Astrocyte of the spinal cord (primary cell): Measurements from ENCODE around the gene PHF12.

Experiments
- DNase-seq: peaks from one replicate; pipeline ENCODE4 v3.0.0; 2011; ENCODE audit warnings: low read depth, low spot score
- H3K4me3 ChIP-seq: 2 replicates; pipeline ENCODE4 v1.5.1; 2011; ENCODE audit warnings: low read depth, mild to moderate bottlenecking, low read length, moderate library complexity
- in situ Hi-C: cut with HindIII; loops from 2 replicates; pipeline ENCODE4 v1.10.0; 2017; ENCODE audit warnings: low sequenced_read_pairs
- TF ChIP-seq, protein P1 (sequence below): IDR thresholded peaks from 2 replicates; pipeline ENCODE4 v1.5.1; 2012; ENCODE audit warnings: low read depth, mild to moderate bottlenecking, low read length, inconsistent platforms

Gene PHF12

DNA sequence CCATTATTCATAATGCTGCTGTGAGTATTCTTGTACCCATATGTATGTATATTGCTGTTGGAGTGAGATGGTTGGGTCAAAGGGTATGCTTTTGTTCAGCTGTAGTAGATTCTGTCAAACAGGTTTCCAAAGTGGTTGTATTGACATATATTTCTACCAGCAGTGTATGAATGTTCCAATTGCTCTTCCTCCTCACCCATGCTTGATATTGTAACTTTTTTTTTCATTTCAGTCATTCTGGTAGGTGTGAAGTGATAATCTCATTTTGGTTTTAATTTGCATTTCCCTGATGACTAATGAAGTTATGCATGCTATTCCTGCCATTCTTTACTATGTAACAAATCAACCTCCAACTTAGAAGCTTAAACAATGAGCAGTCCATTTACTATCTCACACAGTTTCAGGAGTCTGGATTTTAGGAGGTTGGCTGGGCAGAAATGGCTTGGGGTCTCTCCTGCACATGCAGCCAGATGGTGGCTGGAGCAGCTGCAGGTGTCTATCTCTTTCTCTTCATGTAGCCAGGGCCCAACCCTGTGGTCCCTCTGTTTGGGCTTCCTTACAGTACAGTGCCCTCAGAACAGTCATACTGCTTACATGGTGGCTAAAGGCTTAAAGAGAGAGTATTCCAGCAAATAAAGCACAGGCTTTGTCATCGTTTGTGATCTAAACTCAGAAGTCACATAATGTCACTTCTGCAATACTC is 75.3 kb downstream of the PHF12 start:
- in situ Hi-C loops: no loop called here
- TF ChIP-seq, protein P1, sequence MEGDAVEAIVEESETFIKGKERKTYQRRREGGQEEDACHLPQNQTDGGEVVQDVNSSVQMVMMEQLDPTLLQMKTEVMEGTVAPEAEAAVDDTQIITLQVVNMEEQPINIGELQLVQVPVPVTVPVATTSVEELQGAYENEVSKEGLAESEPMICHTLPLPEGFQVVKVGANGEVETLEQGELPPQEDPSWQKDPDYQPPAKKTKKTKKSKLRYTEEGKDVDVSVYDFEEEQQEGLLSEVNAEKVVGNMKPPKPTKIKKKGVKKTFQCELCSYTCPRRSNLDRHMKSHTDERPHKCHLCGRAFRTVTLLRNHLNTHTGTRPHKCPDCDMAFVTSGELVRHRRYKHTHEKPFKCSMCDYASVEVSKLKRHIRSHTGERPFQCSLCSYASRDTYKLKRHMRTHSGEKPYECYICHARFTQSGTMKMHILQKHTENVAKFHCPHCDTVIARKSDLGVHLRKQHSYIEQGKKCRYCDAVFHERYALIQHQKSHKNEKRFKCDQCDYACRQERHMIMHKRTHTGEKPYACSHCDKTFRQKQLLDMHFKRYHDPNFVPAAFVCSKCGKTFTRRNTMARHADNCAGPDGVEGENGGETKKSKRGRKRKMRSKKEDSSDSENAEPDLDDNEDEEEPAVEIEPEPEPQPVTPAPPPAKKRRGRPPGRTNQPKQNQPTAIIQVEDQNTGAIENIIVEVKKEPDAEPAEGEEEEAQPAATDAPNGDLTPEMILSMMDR: no peak
- no peak overlapping the region for H3K4me3 ChIP-seq
- no peak for DNase-seq

DNA sequence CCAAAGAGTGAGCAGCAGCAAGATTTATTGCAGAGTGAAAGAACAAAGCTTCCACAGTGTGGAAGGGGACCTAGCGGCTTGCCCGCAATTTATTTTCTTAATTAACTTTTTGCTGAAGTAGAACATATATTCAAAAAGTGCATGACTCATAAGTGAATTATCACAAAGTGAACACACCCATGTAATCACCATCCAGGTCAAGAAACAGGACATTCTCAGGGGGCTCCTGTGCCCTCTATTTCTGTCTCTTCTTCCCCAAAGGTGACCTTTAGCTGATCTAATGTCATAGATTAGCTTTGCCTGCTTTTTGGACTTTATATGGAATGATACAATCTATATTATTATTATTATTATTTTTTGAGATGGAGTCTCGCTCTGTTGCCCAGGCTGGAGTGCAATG is 76.6 kb downstream of the PHF12 start:
- no peak overlapping the region for H3K4me3 ChIP-seq
- TF ChIP-seq, protein P1: no peak
- DNase-seq: no peak
- in situ Hi-C loops: no loop called here

DNA sequence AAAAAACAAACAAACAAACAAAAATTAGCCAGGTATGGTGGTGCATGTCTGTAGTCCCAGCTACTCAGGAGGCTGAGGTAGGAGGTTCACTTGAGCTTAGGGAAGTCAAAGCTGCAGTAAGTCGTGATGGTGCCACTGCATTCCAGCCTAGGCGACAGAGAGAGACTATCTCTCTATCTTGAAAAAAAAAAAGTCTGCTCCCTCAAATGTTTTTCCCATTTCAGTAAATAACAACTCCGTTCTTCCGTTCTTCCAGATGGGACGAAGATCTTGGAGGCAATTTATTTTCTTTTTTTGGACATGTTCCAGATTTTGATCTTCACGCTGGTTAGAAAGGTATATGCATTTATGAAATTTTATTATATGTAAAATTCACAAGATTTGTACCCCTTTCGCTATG is 77.5 kb downstream of the PHF12 start:
- TF ChIP-seq, protein P1: no peak

DNA sequence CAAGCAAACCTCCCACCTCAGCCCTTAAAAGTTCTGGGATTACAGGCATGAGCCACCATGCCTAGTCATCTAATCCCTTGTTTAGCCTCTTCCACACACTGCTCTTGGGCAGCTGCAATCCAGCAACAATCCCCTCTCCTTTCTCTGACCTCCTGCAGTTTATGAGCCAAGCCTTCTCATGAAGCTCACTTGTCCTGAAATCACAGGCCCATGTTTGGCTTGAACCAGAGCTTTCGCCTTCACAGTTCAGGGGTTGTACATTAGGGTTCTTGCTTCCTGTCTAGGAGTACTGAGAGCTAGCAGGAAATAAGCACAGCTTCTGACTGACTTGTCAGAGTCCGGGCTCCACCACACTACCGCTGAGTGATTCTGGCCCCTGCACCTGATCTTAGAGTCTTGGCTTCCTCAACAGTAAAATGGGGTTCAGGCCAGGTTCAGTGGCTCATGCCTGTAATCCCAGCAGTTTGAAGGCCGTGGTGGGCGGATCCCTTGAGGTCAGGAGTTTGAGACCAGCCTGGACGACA is 80.2 kb downstream of the PHF12 start:
- no peak for DNase-seq
- TF ChIP-seq, protein P1: no peak
- in situ Hi-C loops: no loop called here
- H3K4me3 ChIP-seq: no peak overlapping the region

More for the DNA sequence above, 77.5 kb downstream of the PHF12 start:
- no peak overlapping the region for H3K4me3 ChIP-seq
- in situ Hi-C loops: no loop called here
- no peak for DNase-seq

DNA sequence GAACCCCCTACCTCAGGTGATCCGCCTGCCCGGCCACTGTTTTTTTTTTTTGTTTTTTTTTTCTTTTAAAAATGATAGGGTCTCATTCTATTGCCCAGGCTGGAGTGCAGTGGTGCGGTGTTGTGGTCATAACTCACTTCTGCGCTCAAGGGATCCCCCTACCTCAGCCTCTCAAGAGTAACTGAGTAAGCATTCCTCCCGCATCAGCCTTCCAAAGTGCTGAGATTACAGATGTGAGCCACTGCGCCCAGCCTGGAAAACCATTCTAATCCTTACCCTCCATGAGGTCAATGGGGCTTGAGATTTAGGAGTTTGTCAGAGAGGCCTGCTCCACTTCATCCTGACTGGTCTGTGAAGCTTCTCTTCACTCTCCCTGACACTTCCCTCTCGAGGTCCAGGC is 84.0 kb downstream of the PHF12 start:
- in situ Hi-C loops: no loop called here
- H3K4me3 ChIP-seq: no peak overlapping the region
- TF ChIP-seq, protein P1: no peak
- no peak for DNase-seq

DNA sequence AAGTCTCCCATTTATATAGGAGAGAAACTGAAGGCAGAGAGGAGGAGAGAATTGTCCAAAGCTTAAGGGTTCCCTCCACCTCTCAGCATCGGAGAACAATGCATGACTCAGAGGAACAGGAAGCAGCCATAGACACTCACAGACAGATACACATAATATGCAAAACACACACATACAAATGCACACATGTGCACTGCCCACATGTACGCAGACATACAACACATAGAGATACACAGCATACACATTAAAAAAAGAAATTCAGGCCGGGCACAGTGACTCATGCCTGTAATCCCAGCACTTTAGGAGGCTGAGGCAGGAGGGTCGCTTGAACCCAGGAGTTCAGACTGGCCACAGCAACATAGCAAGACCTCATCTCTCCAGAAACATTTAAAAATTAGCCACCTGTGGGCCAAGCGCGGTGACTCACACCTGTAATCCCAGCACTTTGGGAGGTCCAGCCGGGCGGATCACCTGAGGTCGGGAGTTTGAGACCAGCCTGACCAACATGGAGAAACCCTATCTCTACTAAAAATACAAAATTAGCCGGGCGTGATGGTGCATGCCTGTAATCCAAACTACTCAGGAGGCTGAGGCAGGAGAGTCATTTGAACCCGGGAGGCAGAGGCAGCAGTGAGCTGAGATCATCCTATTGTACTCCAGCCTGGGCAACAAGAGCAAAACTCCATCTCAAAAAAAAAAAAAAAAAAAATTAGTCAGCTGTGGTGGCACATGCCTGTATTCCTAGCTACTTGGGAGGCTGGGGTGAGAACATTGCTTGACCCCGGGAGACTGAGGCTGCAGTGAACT is 85.2 kb downstream of the PHF12 start:
- no peak overlapping the region for H3K4me3 ChIP-seq
- TF ChIP-seq, protein P1: no peak
- peak; percentile 32 for DNase-seq
- in situ Hi-C loops: no loop called here
